Endothelial cell of umbilical vein (primary cell): ENCODE results near the gene AKNA.

Experiments used
- EZH2 ChIP-seq: IDR thresholded peaks from 2 replicates; pipeline ENCODE4 v1.6.1; 2012; ENCODE audit warnings: borderline replicate concordance, low read depth, mild to moderate bottlenecking, moderate library complexity, low read length, inconsistent platforms; ENCODE audit not compliant: severe bottlenecking
- GATA2 ChIP-seq: IDR thresholded peaks from 2 replicates; pipeline ENCODE4 v1.7.0; 2011; ENCODE audit warnings: low read depth, mild to moderate bottlenecking, moderate library complexity, mixed read lengths, low read length; ENCODE audit not compliant: insufficient read length, insufficient read depth
- JUN ChIP-seq: IDR thresholded peaks from 2 replicates; pipeline ENCODE4 v1.6.1; 2011; ENCODE audit warnings: borderline replicate concordance, low read depth; ENCODE audit not compliant: insufficient read length, insufficient read depth
- POLR2A ChIP-seq: IDR thresholded peaks from 2 replicates; pipeline ENCODE4 v1.6.1; 2012; ENCODE audit warnings: low read depth, mild to moderate bottlenecking, control low read depth, low read length
- POLR2AphosphoS5 ChIP-seq: IDR thresholded peaks from 2 replicates; pipeline ENCODE4 v1.6.1; 2012; ENCODE audit warnings: low read depth, mild to moderate bottlenecking, control low read depth, low read length, moderate library complexity; ENCODE audit not compliant: insufficient read depth
- TF ChIP-seq, protein P1 (sequence below), 2 donors: IDR thresholded peaks; 1 replicate in 1 of 2; 2 replicates in 1 of 2; pipeline ENCODE4 v1.5.1; 2011; ENCODE audit warnings: low read length in 2 of 2, mild to moderate bottlenecking in 2 of 2, moderate library complexity in 2 of 2, control low read depth in 1 of 2, inconsistent platforms in 1 of 2, low read depth in 1 of 2; ENCODE audit not compliant: insufficient read depth in 1 of 2; ENCODE audit errors: extremely low read depth in 1 of 2
- TF ChIP-seq, protein P2 (sequence below): IDR thresholded peaks from 2 replicates; pipeline ENCODE4 v1.6.1; 2011; ENCODE audit not compliant: insufficient read depth, insufficient read length

DNA sequence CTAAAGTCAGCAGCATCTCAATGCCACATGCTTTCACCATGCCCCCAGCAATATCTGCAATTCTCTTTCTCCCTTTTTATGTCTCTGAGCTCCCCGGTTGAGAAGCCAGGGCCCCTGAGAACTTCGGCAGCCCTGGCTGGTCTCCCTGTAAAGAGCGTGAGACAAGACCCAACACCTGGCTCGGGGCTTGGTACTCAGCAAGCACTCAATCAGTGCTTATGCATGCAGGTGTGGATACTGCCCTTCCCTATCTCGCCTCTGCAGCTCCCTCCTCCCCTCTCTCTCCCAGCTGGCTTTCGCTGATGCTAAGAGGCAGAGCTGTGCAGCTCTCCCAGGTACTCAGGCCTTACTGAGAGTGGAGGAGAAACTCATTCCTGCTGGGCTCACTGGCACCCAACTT is 41.7 kb upstream of the AKNA start:
- TF ChIP-seq, protein P1, sequence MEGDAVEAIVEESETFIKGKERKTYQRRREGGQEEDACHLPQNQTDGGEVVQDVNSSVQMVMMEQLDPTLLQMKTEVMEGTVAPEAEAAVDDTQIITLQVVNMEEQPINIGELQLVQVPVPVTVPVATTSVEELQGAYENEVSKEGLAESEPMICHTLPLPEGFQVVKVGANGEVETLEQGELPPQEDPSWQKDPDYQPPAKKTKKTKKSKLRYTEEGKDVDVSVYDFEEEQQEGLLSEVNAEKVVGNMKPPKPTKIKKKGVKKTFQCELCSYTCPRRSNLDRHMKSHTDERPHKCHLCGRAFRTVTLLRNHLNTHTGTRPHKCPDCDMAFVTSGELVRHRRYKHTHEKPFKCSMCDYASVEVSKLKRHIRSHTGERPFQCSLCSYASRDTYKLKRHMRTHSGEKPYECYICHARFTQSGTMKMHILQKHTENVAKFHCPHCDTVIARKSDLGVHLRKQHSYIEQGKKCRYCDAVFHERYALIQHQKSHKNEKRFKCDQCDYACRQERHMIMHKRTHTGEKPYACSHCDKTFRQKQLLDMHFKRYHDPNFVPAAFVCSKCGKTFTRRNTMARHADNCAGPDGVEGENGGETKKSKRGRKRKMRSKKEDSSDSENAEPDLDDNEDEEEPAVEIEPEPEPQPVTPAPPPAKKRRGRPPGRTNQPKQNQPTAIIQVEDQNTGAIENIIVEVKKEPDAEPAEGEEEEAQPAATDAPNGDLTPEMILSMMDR (IDR thresholded peaks at IDR 0.05; ENCODE audit: extremely low read depth in 1 of 2, insufficient read depth in 1 of 2, low read depth in 1 of 2, low read length in 2 of 2), result no peak
- TF ChIP-seq EZH2 (no peak), POLR2A (no peak), POLR2AphosphoS5 (no peak), GATA2 (no peak), JUN (no peak)
- TF ChIP-seq, protein P2, sequence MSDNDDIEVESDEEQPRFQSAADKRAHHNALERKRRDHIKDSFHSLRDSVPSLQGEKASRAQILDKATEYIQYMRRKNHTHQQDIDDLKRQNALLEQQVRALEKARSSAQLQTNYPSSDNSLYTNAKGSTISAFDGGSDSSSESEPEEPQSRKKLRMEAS, result no peak
